ENCODE measurements around the gene GPC6.

GPC6 gene

GRCh38 chr13:93788456-93788855 lies 561.8 kb downstream of the GPC6 start:
- no peaks in the 10 kb centered on the region for H3K27me3 ChIP-seq (replicated peaks in 2 of 5; ENCODE audit: control insufficient read depth in 4 of 5, insufficient read depth in 5 of 5, low read length in 4 of 5)
- CTCF ChIA-PET: no interaction called here
- H3K4me3 ChIP-seq (ENCODE audit: control insufficient read depth in 1 of 7, extremely low read depth in 1 of 7, insufficient read depth in 4 of 7, low read depth in 2 of 7, low read length in 6 of 7): no peak overlapping the region
- no peak for DNase-seq
- no peaks in the 10 kb centered on the region for H3K4me1 ChIP-seq (ENCODE audit: control extremely low read depth in 1 of 4, control insufficient read depth in 4 of 4, insufficient read depth in 4 of 4, low read length in 3 of 4)
- no peak overlapping the region for H3K27ac ChIP-seq (ENCODE audit: insufficient read depth in 1 of 2, low read depth in 1 of 2, low read length in 2 of 2, poor library complexity in 1 of 2, severe bottlenecking in 2 of 2)
- POLR2A ChIA-PET: no interaction called here
- H3K36me3 ChIP-seq (ENCODE audit: control insufficient read depth in 4 of 4, insufficient read depth in 4 of 4, low read length in 3 of 4): no peaks in the 10 kb centered on the region
- no peaks in the 10 kb centered on the region for H3K9me3 ChIP-seq (ENCODE audit: control extremely low read depth in 1 of 5, control insufficient read depth in 4 of 5, insufficient read depth in 2 of 5, low read depth in 1 of 5, low read length in 4 of 5)
- no CpG with 5 or more reads among the region's 2 CpGs for WGBS (ENCODE audit: insufficient coverage)

GRCh38 chr13:93789058-93789457 lies 562.5 kb downstream of the GPC6 start:
- WGBS (ENCODE audit: insufficient coverage): no CpG with 5 or more reads among the region's 2 CpGs
- ChIA-PET POLR2A (no interaction called here), CTCF (no interaction called here)
- DNase-seq: no peak
- Histone ChIP-seq H3K27me3 (replicated peaks in 2 of 5; ENCODE audit: control insufficient read depth in 4 of 5, insufficient read depth in 5 of 5, low read length in 4 of 5) (no peaks in the 10 kb centered on the region), H3K9me3 (ENCODE audit: control extremely low read depth in 1 of 5, control insufficient read depth in 4 of 5, insufficient read depth in 2 of 5, low read depth in 1 of 5, low read length in 4 of 5) (no peaks in the 10 kb centered on the region), H3K4me3 (ENCODE audit: control insufficient read depth in 1 of 7, extremely low read depth in 1 of 7, insufficient read depth in 4 of 7, low read depth in 2 of 7, low read length in 6 of 7) (no peak overlapping the region), H3K36me3 (ENCODE audit: control insufficient read depth in 4 of 4, insufficient read depth in 4 of 4, low read length in 3 of 4) (no peaks in the 10 kb centered on the region), H3K4me1 (ENCODE audit: control extremely low read depth in 1 of 4, control insufficient read depth in 4 of 4, insufficient read depth in 4 of 4, low read length in 3 of 4) (no peaks in the 10 kb centered on the region), H3K27ac (ENCODE audit: insufficient read depth in 1 of 2, low read depth in 1 of 2, low read length in 2 of 2, poor library complexity in 1 of 2, severe bottlenecking in 2 of 2) (no peak overlapping the region)

- no peak for DNase-seq
These were observed 567.7 kb downstream of the GPC6 start for GRCh38 chr13:93794197-93794885.

GRCh38 chr13:93797463-93797862 lies 570.9 kb downstream of the GPC6 start:
- ChIA-PET CTCF (no interaction called here), POLR2A (no interaction called here)
- Histone ChIP-seq H3K27me3 (replicated peaks in 2 of 5; ENCODE audit: control insufficient read depth in 4 of 5, insufficient read depth in 5 of 5, low read length in 4 of 5) (no peaks in the 10 kb centered on the region), H3K4me3 (ENCODE audit: control insufficient read depth in 1 of 7, extremely low read depth in 1 of 7, insufficient read depth in 4 of 7, low read depth in 2 of 7, low read length in 6 of 7) (no peak overlapping the region), H3K9me3 (ENCODE audit: control extremely low read depth in 1 of 5, control insufficient read depth in 4 of 5, insufficient read depth in 2 of 5, low read depth in 1 of 5, low read length in 4 of 5) (no peaks in the 10 kb centered on the region), H3K36me3 (ENCODE audit: control insufficient read depth in 4 of 4, insufficient read depth in 4 of 4, low read length in 3 of 4) (no peaks in the 10 kb centered on the region), H3K27ac (ENCODE audit: insufficient read depth in 1 of 2, low read depth in 1 of 2, low read length in 2 of 2, poor library complexity in 1 of 2, severe bottlenecking in 2 of 2) (no peak overlapping the region), H3K4me1 (ENCODE audit: control extremely low read depth in 1 of 4, control insufficient read depth in 4 of 4, insufficient read depth in 4 of 4, low read length in 3 of 4) (no peaks in the 10 kb centered on the region)
- 86% methylated on average over 2 of the region's 2 CpGs for WGBS (ENCODE audit: insufficient coverage)
- DNase-seq: no peak

More at GRCh38 chr13:93794197-93794885, 567.7 kb downstream of the GPC6 start:
- H3K9me3 ChIP-seq (ENCODE audit: control extremely low read depth in 1 of 5, control insufficient read depth in 4 of 5, insufficient read depth in 2 of 5, low read depth in 1 of 5, low read length in 4 of 5): no peaks in the 10 kb centered on the region
- no peaks in the 10 kb centered on the region for H3K27me3 ChIP-seq (replicated peaks in 2 of 5; ENCODE audit: control insufficient read depth in 4 of 5, insufficient read depth in 5 of 5, low read length in 4 of 5)
- no peaks in the 10 kb centered on the region for H3K4me1 ChIP-seq (ENCODE audit: control extremely low read depth in 1 of 4, control insufficient read depth in 4 of 4, insufficient read depth in 4 of 4, low read length in 3 of 4)
- CTCF ChIA-PET: no interaction called here
- 100% methylated on average over 1 of the region's 3 CpGs for WGBS (ENCODE audit: insufficient coverage)
- H3K4me3 ChIP-seq (ENCODE audit: control insufficient read depth in 1 of 7, extremely low read depth in 1 of 7, insufficient read depth in 4 of 7, low read depth in 2 of 7, low read length in 6 of 7): no peak overlapping the region
- H3K27ac ChIP-seq (ENCODE audit: insufficient read depth in 1 of 2, low read depth in 1 of 2, low read length in 2 of 2, poor library complexity in 1 of 2, severe bottlenecking in 2 of 2): no peak overlapping the region
- H3K36me3 ChIP-seq (ENCODE audit: control insufficient read depth in 4 of 4, insufficient read depth in 4 of 4, low read length in 3 of 4): no peaks in the 10 kb centered on the region
- POLR2A ChIA-PET: no interaction called here

GRCh38 chr13:93800342-93800741 lies 573.7 kb downstream of the GPC6 start:
- H3K27ac ChIP-seq (ENCODE audit: insufficient read depth in 1 of 2, low read depth in 1 of 2, low read length in 2 of 2, poor library complexity in 1 of 2, severe bottlenecking in 2 of 2): no peak overlapping the region
- no peaks in the 10 kb centered on the region for H3K27me3 ChIP-seq (replicated peaks in 2 of 5; ENCODE audit: control insufficient read depth in 4 of 5, insufficient read depth in 5 of 5, low read length in 4 of 5)
- no peak overlapping the region for H3K4me3 ChIP-seq (ENCODE audit: control insufficient read depth in 1 of 7, extremely low read depth in 1 of 7, insufficient read depth in 4 of 7, low read depth in 2 of 7, low read length in 6 of 7)
- DNase-seq: no peak
- 96% methylated on average over 3 of the region's 3 CpGs for WGBS (ENCODE audit: insufficient coverage)
- POLR2A ChIA-PET: no interaction called here
- no peaks in the 10 kb centered on the region for H3K36me3 ChIP-seq (ENCODE audit: control insufficient read depth in 4 of 4, insufficient read depth in 4 of 4, low read length in 3 of 4)
- H3K9me3 ChIP-seq (ENCODE audit: control extremely low read depth in 1 of 5, control insufficient read depth in 4 of 5, insufficient read depth in 2 of 5, low read depth in 1 of 5, low read length in 4 of 5): no peaks in the 10 kb centered on the region
- CTCF ChIA-PET: no interaction called here
- no peaks in the 10 kb centered on the region for H3K4me1 ChIP-seq (ENCODE audit: control extremely low read depth in 1 of 4, control insufficient read depth in 4 of 4, insufficient read depth in 4 of 4, low read length in 3 of 4)

GRCh38 chr13:93805736-93806135 lies 579.1 kb downstream of the GPC6 start:
- no peaks in the 10 kb centered on the region for H3K9me3 ChIP-seq (ENCODE audit: control extremely low read depth in 1 of 5, control insufficient read depth in 4 of 5, insufficient read depth in 2 of 5, low read depth in 1 of 5, low read length in 4 of 5)
- no peaks in the 10 kb centered on the region for H3K4me1 ChIP-seq (ENCODE audit: control extremely low read depth in 1 of 4, control insufficient read depth in 4 of 4, insufficient read depth in 4 of 4, low read length in 3 of 4)
- DNase-seq: no peak
- no peaks in the 10 kb centered on the region for H3K27me3 ChIP-seq (replicated peaks in 2 of 5; ENCODE audit: control insufficient read depth in 4 of 5, insufficient read depth in 5 of 5, low read length in 4 of 5)
- H3K4me3 ChIP-seq (ENCODE audit: control insufficient read depth in 1 of 7, extremely low read depth in 1 of 7, insufficient read depth in 4 of 7, low read depth in 2 of 7, low read length in 6 of 7): no peak overlapping the region
- H3K36me3 ChIP-seq (ENCODE audit: control insufficient read depth in 4 of 4, insufficient read depth in 4 of 4, low read length in 3 of 4): no peaks in the 10 kb centered on the region
- ChIA-PET POLR2A (no interaction called here), CTCF (no interaction called here)
- H3K27ac ChIP-seq (ENCODE audit: insufficient read depth in 1 of 2, low read depth in 1 of 2, low read length in 2 of 2, poor library complexity in 1 of 2, severe bottlenecking in 2 of 2): no peak overlapping the region
- WGBS (ENCODE audit: insufficient coverage): 88% methylated on average over 2 of the region's 2 CpGs

GRCh38 chr13:93806861-93807260 lies 580.3 kb downstream of the GPC6 start:
- no peak for DNase-seq
- no CpG with 5 or more reads among the region's 1 CpG for WGBS (ENCODE audit: insufficient coverage)
- H3K9me3 ChIP-seq (ENCODE audit: control extremely low read depth in 1 of 5, control insufficient read depth in 4 of 5, insufficient read depth in 2 of 5, low read depth in 1 of 5, low read length in 4 of 5): no peaks in the 10 kb centered on the region
- H3K27ac ChIP-seq (ENCODE audit: insufficient read depth in 1 of 2, low read depth in 1 of 2, low read length in 2 of 2, poor library complexity in 1 of 2, severe bottlenecking in 2 of 2): no peak overlapping the region
- no peaks in the 10 kb centered on the region for H3K4me1 ChIP-seq (ENCODE audit: control extremely low read depth in 1 of 4, control insufficient read depth in 4 of 4, insufficient read depth in 4 of 4, low read length in 3 of 4)
- ChIA-PET CTCF (no interaction called here), POLR2A (no interaction called here)
- no peaks in the 10 kb centered on the region for H3K36me3 ChIP-seq (ENCODE audit: control insufficient read depth in 4 of 4, insufficient read depth in 4 of 4, low read length in 3 of 4)
- H3K4me3 ChIP-seq (ENCODE audit: control insufficient read depth in 1 of 7, extremely low read depth in 1 of 7, insufficient read depth in 4 of 7, low read depth in 2 of 7, low read length in 6 of 7): no peak overlapping the region
- H3K27me3 ChIP-seq (replicated peaks in 2 of 5; ENCODE audit: control insufficient read depth in 4 of 5, insufficient read depth in 5 of 5, low read length in 4 of 5): no peaks in the 10 kb centered on the region

All from common myeloid progenitor, CD34-positive (primary cell).